GM23338 (cell line): Measurements from ENCODE around the gene INCA1.
A peak's percentile ranks its signal among the peaks of the same experiment; 100 is the strongest.

Experiments
- EZH2 ChIP-seq: fragments of 200-600 bp; sonication (generic); IDR thresholded peaks from one replicate; pipeline ENCODE4 v1.8.0; 2017; ENCODE audit warnings: antibody characterized with exemption, mild to moderate bottlenecking, low read depth; ENCODE audit not compliant: unreplicated experiment
- POLR2AphosphoS5 ChIP-seq: IDR thresholded peaks from 2 replicates; pipeline ENCODE4 v1.6.1; 2016; ENCODE audit warnings: antibody characterized with exemption, low read depth
- TF ChIP-seq, protein P1 (sequence below), 2 experiments: fragments of 200-600 bp in 1 of 2; sonication (generic) in 1 of 2; conservative IDR thresholded peaks; 2 replicates each; pipeline versions ENCODE4 v1.5.1 to v1.6.1; 2016 to 2017; ENCODE audit warnings: antibody characterized with exemption in 2 of 2, low read depth in 2 of 2, mild to moderate bottlenecking in 2 of 2, moderate library complexity in 1 of 2

DNA sequence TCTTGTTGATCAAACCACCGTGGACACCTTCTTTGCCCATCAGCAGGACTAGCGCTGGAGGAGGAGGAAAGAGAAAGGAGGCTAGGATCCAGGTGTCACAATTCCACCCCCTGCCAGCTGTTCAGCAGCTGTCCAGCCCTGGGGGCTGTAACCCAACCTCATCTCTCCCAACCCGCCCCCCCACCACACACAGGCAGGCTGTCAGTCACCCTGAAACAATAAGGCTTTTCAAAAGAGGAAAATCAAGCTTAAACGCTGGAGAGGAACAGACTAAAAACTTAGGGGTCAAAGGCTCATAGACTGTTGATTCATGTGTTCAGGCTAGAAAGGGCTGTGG, 51.4 kb downstream of the INCA1 start:
- TF ChIP-seq, protein P1, sequence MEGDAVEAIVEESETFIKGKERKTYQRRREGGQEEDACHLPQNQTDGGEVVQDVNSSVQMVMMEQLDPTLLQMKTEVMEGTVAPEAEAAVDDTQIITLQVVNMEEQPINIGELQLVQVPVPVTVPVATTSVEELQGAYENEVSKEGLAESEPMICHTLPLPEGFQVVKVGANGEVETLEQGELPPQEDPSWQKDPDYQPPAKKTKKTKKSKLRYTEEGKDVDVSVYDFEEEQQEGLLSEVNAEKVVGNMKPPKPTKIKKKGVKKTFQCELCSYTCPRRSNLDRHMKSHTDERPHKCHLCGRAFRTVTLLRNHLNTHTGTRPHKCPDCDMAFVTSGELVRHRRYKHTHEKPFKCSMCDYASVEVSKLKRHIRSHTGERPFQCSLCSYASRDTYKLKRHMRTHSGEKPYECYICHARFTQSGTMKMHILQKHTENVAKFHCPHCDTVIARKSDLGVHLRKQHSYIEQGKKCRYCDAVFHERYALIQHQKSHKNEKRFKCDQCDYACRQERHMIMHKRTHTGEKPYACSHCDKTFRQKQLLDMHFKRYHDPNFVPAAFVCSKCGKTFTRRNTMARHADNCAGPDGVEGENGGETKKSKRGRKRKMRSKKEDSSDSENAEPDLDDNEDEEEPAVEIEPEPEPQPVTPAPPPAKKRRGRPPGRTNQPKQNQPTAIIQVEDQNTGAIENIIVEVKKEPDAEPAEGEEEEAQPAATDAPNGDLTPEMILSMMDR (conservative IDR thresholded peaks at IDR 0.05; ENCODE audit: low read depth in 2 of 2): no peak
- TF ChIP-seq EZH2 (no peak), POLR2AphosphoS5 (peak; percentile 27; the same call in 1 of the 2 replicates)
